GM18951 (cell line): Measurements from ENCODE around the gene LIMCH1.

Experiments used
- POLR2A ChIP-seq: IDR thresholded peaks from 4 replicates; pipeline ENCODE4 v1.6.1; 2011; ENCODE audit warnings: mild to moderate bottlenecking; ENCODE audit not compliant: insufficient read length, insufficient read depth; ENCODE audit errors: extremely low read depth
- in situ Hi-C: fragments of 300-500 bp; cut with MboI; formaldehyde crosslinking; loops from one replicate; pipeline ENCODE4 v1.12.0; 2022; ENCODE audit warnings: low sequenced_read_pairs, mixed read lengths, inconsistent platforms; ENCODE audit not compliant: unreplicated experiment

Gene LIMCH1

DNA sequence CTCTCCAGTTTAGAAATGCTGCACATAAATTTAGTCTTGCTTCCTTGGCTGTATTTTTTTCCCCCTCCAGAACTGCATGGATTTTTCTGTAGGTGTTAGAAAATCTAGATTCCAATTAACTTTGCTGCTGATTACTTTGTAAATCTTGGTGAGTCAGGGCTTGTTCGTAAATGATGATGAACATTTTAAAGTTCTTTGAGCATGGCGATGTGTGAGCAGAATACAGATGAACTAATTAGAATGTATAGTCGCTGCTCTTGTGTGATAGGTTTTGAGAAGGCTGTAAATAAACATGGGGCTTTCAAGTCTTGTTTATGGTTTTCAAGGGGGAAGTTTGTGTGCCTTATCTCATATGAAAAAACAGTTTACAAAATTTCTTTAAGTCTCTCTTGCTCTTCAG lies 23.3 kb downstream of the LIMCH1 start:
- in situ Hi-C loops = no loop called here
- no peak for TF ChIP-seq POLR2A

DNA sequence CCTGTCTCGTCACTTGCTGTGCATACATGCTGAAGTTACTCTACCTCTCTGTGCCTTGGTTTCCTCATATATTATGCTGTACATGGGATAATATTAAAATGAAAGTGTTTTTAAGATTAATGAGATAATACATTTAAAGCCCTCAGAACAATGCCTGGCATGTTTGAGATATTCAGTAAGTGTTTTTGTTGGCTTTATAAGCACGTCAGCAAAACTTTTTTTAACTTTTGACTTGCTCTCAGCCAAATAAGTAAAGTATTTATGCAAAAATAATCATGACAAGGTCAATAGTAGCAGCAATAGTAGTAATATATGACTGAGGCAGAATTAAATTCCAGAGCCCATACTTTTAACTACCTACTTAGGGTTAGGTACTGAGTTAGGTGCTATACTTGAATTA lies 29.2 kb downstream of the LIMCH1 start:
- TF ChIP-seq POLR2A = no peak
- in situ Hi-C loops = no loop called here

DNA sequence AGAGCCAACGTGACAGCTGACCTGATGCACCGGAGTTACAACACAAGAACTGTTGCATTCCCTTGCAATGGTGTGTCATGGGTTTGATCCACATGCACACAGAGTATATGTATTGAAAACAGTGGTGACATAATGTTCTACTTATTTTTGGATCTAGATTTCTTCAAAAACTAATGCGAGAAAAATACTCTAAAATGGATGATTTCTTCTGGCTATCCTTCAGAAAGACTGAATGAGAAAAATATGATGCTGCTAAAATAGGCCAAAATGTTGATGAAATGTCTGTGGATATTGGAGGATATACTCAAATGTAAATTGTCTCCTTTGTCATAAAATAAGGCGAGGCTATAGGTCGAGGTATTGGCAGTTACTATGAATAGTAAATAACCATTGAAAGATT lies 30.4 kb downstream of the LIMCH1 start:
- no peak for TF ChIP-seq POLR2A

DNA sequence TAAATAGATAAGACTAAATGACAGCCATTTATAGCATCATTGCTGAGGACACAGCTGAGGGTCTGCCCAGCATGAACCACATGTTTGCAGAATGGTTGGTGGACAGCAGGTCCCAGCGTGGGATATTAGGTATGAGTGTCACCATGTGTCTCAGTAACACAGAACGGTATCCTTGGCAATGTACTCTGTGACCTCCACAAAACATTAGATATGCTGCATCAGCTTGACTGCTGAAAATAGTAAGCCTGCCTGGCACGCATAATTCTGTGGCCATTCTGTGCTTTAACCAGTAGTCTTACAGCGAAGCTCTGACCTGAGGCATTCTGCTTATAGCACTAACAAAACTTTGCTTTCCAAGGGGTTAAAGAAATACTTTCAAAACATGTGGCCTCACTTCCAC lies 32.0 kb downstream of the LIMCH1 start:
- in situ Hi-C loops = no loop called here
- no peak for TF ChIP-seq POLR2A

More for the DNA sequence above, 30.4 kb downstream of the LIMCH1 start:
- in situ Hi-C loops = no loop called here

DNA sequence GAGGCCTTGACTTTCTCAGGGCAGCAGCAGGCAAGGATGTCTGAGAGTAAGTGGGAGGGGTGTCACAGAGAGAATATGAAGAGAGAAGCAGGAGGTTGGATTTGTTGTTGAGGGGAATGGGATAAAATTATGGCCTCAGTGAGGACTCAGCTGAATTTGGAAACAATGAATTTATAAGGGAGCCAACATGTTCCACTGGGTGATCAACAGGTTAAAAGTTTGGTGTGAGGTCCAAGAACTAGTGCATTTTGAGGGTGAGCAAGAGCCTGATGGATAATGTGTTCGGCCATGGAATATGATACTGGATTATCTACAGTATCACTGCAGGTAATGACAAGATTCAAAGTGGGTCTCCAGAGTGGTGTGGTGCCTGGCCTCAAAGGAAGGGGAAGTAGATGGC lies 33.5 kb downstream of the LIMCH1 start:
- in situ Hi-C loops = no loop called here

DNA sequence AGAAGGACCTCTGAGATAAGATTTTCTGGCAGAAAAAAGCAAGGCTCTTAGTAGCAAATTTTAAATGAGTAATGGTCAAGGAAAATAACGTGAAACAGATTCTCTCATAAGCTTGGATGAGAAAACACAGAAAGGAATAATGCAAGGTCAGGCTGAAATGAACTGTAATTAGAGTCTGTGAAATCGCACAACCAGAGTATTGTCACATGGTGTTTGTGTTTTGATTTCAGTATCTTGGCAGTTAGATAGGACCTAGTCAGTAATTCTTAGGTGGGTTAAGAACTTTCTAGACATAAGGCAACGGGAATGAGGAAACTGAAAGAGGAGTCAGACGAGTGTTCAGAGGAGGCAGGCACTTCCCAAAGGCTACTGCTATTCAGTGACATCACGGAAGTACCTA lies 34.6 kb downstream of the LIMCH1 start:
- in situ Hi-C loops = no loop called here
- TF ChIP-seq POLR2A = no peak

More for the DNA sequence above, 33.5 kb downstream of the LIMCH1 start:
- TF ChIP-seq POLR2A = no peak

DNA sequence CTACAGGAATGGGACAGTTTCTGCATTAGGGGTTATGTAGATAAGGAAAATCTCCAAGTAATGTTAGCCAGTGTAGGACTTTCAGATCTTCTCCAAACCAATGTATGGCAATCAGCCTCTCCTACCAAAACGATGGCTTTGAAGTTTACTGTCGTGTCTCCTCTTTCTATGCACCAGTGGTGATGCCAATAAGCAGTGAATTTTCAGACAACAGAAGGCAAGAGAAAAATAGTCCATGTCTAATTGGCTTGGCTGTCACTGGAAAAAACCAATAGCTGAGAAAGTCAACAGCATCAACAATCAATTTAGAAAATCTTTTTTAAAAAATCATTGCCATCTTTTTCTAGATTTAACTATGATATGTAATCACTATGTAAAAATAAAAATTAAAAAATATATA lies 35.0 kb downstream of the LIMCH1 start:
- TF ChIP-seq POLR2A = no peak
- in situ Hi-C loops = no loop called here

DNA sequence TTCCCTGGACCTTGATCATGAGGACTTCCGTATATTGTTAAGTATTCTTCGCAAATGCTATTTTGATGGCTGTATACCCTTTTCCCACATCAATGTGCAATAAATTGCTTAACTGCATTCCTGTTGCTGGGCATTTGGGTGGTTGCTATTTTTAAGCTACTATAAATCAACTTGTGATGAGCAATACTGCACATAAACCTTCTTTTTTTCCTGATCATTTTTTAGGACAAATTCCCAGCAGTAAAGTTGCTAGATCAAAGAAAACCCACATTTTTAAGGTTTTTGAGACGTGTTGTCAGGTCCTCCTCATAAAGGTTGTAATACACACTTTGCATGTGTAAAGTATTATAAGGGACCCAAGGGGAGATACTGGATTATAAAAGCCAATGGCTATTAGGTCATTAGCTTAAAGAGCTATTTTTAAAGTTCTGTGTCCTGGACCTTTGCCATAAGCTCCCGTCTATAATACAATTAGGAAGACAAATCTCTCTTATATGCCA lies 35.6 kb downstream of the LIMCH1 start:
- no peak for TF ChIP-seq POLR2A
- in situ Hi-C loops = no loop called here

DNA sequence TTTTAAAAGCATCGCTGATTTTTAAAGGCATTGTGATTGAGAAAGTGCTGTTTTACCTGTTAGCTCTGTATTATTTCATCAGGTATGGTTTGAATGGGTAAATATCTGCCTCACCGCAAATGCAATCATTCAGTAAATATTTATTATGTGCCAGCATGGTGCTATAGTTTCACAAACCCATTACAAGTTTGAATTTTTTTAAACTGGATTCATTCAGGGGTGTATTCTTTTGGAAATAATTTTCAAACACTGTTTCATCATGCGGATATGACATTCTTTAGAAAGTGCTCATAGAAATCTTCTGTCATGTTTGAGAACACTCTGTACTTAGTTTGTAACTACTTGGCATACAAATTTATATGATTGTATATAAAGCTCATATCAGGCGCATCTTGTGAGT lies 37.2 kb downstream of the LIMCH1 start:
- in situ Hi-C loops = no loop called here
- TF ChIP-seq POLR2A = no peak

DNA sequence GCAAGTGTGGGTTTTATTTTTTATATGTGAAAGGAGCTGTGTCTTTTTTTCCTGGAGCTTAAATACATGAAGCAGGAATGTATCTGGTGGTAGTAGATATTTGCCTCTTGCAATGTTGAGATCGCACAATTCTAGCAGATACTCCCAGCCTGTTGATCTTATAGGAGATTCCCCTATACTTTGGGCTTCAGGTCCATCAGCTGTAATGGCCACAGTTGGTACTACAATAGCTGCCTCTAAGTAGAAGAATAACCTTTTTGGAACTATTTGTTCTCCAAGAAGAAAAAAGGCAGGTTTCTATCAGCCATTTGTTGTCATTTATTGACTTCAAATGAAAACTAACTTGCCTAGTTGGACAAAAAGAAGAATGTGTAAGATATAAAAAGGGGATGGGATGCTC lies 37.7 kb downstream of the LIMCH1 start:
- TF ChIP-seq POLR2A = no peak
- in situ Hi-C loops = no loop called here

DNA sequence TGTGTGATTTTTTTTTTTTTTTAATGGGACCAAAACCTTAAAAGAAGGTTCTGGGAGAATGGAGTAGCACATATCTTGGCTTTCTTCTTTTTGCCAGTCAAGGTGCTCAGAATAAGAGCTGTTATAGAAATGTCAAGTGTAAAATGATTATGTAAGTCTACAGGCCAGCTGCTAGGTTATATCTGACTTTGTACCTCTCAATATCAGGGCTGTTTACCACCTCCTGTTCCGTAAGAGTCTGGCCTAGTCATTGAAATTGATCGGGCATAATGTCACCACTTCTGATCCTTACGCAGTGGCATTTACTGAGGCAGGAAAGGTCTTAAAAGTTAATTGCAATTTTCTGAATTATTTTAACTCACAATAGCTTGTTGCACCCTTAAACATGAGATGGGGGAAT lies 41.1 kb downstream of the LIMCH1 start:
- TF ChIP-seq POLR2A = no peak
- in situ Hi-C loops = no loop called here

DNA sequence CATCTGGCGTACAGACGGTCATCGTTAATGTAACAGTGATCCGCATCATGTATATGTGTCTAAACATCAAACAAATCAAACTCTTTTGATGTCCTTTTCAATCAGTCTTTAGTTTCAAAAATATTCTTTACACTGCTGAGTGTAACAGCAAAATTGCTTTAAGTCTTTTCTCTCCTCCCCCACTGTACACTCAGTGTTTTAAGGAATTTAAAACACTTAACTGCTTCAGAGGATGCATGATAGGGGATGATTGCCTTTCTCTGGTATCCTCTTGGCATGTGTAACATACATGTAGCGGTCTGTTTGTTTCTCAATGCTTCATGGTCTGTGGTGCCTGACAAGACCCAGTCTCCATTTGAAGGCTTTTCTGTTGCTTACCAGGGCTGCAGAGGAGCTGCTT lies 41.6 kb downstream of the LIMCH1 start:
- in situ Hi-C loops = no loop called here
- TF ChIP-seq POLR2A = no peak

DNA sequence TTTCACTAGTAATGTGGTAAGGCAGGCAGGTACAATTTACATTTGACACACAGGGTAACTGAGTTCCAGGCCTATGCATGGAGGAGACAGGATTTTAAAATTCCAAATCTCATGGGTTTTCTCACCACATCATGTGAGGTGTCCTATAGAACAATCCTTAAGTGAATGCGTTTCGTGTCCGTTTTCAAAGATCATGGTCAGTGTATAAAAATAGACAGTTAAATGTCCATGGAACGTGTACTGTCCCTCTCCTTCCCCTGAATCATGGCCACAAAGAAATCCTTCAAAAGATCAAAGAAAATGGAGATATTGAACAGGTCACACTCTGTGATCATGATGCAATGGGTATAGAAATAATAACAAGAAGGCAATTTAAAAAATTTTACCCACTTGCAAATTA lies 42.0 kb downstream of the LIMCH1 start:
- in situ Hi-C loops = no loop called here
- TF ChIP-seq POLR2A = no peak

DNA sequence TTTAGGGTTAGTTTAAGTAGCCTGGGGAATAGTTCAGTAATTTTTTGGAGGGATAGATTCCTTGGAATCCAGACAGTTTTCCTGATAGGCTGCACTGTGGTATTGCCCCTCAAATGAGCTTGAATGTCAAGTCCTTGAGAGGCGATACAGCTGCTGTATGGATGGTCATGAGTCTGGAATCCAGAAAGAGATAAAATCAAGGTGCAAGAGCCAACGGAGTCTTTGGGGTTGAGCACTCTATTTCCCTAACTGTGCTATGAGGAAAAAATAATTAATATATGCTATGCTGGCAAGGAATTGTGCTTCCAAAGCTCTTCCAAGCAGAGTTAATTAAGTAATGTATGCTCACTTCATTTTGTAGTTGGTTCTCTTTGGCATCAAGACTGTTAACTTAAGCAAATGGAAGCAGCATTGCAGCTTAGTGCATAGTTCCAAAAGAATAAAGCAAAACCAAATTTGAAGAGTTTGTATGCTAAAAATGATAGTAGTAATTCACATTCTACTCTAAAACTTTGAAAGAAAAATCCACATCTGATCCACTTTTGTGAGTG lies 48.8 kb downstream of the LIMCH1 start:
- in situ Hi-C loops = no loop called here
- no peak for TF ChIP-seq POLR2A

DNA sequence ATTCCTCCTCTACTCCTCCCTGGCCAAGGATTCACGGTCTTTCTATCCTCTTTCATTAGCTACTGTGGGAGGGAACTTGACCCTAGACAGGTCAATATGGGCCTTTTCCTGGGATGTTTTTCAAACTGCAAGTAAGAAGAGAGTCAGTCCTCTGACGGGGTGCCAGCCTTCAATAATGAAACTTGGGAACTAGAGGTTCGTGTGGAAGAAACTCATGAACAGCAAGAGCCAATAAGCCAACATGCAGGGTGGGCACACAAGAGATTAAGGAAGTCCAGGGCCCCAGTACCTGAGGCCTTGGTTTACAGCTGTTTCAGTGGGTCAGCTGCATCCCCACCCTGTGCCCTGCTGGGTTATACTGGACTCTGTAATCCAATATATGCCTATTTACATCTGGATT lies 49.3 kb downstream of the LIMCH1 start:
- no peak for TF ChIP-seq POLR2A
- in situ Hi-C loops = no loop called here
